NT2/D1 (cell line): Measurements from ENCODE around the gene MUC5AC.

Source experiments
- DNase-seq: peaks from one replicate; pipeline ENCODE4 v3.0.0-alpha.2; 2011; ENCODE audit warnings: low read depth, low spot score
- H3K27me3 ChIP-seq: 2 replicates; pipeline ENCODE4 v1.6.0; 2011; ENCODE audit warnings: mild to moderate bottlenecking; ENCODE audit not compliant: insufficient read length, insufficient read depth
- H3K36me3 ChIP-seq: 2 replicates; pipeline ENCODE4 v1.6.1; 2011; ENCODE audit warnings: mild to moderate bottlenecking, low read length, mixed read lengths; ENCODE audit not compliant: insufficient read depth, insufficient read length
- H3K4me1 ChIP-seq: 2 replicates; pipeline ENCODE4 v1.5.1; 2011; ENCODE audit not compliant: insufficient read depth, insufficient read length
- H3K4me3 ChIP-seq: 2 replicates; pipeline ENCODE4 v1.5.1; 2011; ENCODE audit warnings: low read depth; ENCODE audit not compliant: insufficient read length
- H3K9ac ChIP-seq: 2 replicates; pipeline ENCODE4 v1.6.0; 2011; ENCODE audit warnings: low read depth; ENCODE audit not compliant: insufficient read length
- H3K9me3 ChIP-seq: 2 replicates; pipeline ENCODE4 v1.5.1; 2011; ENCODE audit warnings: mild to moderate bottlenecking, low read length; ENCODE audit not compliant: insufficient read depth
- SUZ12 ChIP-seq: IDR thresholded peaks from 2 replicates; pipeline ENCODE4 v1.6.1; 2011; ENCODE audit not compliant: insufficient read length, insufficient read depth; ENCODE audit errors: extremely low read depth
- YY1 ChIP-seq: IDR thresholded peaks from 2 replicates; pipeline ENCODE4 v1.6.1; 2011; ENCODE audit not compliant: insufficient read length, insufficient read depth
- ZNF274 ChIP-seq: IDR thresholded peaks from 2 replicates; pipeline ENCODE4 v1.6.1; 2011; ENCODE audit warnings: mild to moderate bottlenecking, low read depth, low read length

MUC5AC gene

DNA sequence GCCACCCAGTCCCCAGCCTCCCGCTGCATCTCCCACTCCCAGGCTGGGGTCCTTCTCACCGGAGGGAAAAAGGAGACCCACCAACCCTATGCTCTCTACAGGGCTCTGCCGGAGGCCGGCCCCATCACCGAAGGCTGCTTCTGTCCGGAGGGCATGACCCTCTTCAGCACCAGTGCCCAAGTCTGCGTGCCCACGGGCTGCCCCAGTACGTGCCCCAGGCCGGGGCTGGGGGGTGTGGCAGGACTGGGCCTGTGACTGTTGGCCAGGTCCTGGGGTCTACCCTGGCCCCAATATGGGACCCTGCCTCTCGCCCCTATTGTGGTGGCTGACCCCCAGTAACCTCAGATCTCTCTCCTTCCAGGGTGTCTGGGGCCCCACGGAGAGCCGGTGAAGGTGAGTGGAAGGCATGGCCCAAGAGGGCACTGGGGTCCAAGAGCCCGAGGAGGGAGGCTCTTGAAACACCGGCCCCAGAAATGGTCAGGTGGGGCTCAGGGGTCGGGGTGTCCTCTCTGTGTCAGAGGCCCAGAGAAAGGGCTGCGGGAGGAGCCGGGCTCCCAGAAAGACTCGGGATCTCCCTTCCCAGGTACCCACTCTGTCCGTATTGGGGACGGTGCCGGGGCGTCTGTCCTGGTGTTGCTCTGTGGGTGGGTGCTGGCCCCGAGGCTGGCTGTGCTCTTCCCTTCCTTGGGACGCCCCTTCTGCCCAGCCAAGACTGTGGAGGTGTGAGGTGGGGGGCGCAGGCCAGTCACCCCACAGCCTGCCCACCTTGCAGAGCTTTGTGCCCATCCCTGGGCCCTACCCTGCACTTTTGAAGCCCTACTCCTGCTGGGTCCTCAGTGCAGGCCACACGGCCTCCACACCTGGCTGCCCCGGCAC, 39.0 kb downstream of the MUC5AC start:
- TF ChIP-seq ZNF274 (no peak), SUZ12 (no peak), YY1 (no peak)
- H3K9ac ChIP-seq = no peak overlapping the region
- no peaks in the 10 kb centered on the region for H3K9me3 ChIP-seq
- peaks cover 7% of the 10 kb centered on the region for H3K27me3 ChIP-seq
- peaks cover 2% of the 10 kb centered on the region for H3K4me1 ChIP-seq
- DNase-seq = no peak
- no peak overlapping the region for H3K4me3 ChIP-seq
- H3K36me3 ChIP-seq = no peaks in the 10 kb centered on the region

DNA sequence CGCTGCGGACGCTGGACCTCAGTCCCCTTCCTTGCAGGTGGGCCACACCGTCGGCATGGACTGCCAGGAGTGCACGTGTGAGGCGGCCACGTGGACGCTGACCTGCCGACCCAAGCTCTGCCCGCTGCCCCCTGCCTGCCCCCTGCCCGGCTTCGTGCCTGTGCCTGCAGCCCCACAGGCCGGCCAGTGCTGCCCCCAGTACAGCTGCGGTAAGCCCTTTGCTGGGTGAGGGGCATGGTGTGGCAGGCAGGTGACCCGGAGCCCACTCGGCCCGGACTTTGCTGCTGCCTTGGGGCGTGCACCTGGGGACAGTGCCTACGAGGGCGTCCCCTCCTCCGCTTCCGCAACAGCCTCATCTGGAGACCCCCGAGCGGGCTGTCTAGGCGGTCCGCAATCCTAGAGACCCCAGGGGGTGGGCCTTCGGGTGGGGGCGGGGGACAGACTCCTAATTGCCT, 39.7 kb downstream of the MUC5AC start:
- no peak for DNase-seq
- H3K36me3 ChIP-seq = no peaks in the 10 kb centered on the region
- TF ChIP-seq YY1 (no peak), ZNF274 (no peak), SUZ12 (no peak)
- no peak overlapping the region for H3K4me3 ChIP-seq
- no peaks in the 10 kb centered on the region for H3K9me3 ChIP-seq
- H3K9ac ChIP-seq = no peak overlapping the region
- peaks cover 3% of the 10 kb centered on the region for H3K27me3 ChIP-seq
- H3K4me1 ChIP-seq = peaks cover 2% of the 10 kb centered on the region

DNA sequence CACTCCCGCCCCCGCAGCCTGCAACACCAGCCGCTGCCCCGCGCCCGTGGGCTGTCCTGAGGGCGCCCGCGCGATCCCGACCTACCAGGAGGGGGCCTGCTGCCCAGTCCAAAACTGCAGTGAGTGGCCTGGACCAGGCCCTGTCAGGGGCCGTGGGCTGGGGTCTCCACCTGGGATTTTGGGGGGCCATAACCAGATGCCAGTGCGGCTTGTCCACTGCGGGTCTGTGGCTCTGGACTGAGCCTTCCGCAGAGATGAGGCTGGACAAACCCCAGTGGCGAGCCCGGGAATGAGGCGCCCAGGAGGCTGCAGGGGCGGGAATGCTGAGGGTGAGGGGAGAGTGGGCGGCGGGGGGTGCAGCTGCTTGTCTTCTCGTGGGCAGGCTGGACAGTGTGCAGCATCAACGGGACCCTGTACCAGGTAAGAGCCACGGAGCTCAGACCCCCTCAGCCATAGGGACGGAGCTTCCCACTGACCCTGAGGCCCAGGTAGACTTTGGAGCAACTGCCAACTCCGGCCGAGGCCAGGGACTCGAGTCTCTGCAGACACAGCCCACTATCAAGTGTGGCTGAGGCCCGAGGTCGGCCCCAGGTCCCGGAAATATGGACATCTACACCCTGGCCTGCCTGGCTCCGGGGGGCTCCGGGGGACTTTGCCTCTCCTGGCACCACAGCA, 40.3 kb downstream of the MUC5AC start:
- TF ChIP-seq ZNF274 (no peak), SUZ12 (no peak), YY1 (no peak)
- Histone ChIP-seq H3K27me3 (no peaks in the 10 kb centered on the region), H3K9ac (no peak overlapping the region), H3K9me3 (no peaks in the 10 kb centered on the region), H3K4me1 (peaks cover 3% of the 10 kb centered on the region), H3K36me3 (no peaks in the 10 kb centered on the region), H3K4me3 (no peak overlapping the region)
- DNase-seq = no peak

DNA sequence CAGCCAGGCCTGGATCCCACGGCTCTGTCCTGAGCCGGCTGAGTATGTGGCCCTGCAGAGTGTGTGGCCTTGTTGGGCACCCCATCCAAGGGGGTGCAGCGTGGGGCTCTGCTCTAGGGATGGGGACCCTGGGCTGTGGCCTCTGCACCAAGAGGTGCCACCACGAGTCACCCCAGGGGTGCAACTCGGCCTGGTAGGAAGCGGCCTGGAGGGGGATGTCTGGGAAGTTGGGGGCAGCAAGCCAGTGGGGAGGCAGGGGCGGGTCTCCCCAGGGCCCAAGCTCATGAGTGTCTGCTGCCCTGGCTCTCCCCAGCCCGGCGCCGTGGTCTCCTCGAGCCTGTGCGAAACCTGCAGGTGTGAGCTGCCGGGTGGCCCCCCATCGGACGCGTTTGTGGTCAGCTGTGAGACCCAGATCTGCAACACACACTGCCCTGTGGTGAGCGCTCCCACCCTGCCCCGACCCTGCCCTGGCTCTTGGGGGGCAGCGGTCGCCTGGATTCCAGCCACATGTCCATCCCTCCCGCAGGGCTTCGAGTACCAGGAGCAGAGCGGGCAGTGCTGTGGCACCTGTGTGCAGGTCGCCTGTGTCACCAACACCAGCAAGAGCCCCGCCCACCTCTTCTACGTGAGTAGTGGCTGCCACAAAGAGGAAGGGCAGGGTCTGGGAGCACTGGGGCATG, 40.9 kb downstream of the MUC5AC start:
- H3K4me1 ChIP-seq = peaks cover 10% of the 10 kb centered on the region

DNA sequence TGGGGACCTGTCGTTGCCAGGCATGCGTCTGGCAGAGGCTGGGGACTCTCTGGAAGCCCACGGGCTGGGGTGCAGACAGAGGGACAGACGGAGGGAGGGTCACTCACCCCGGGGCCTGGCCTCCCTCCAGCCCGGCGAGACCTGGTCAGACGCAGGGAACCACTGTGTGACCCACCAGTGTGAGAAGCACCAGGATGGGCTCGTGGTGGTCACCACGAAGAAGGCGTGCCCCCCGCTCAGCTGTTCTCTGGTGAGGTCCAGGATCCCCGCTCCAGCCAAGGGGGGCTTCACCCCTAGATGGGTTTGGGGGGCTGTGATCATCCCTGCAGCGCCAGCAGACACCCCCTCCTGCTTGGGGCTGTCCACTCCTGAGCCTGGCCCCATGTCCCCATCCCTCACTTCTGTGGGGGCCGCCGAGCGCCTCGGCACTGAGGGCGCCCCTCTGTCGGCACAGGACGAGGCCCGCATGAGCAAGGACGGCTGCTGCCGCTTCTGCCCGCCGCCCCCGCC, 41.5 kb downstream of the MUC5AC start:
- TF ChIP-seq ZNF274 (no peak), SUZ12 (no peak), YY1 (no peak)
- H3K4me1 ChIP-seq = peaks cover 14% of the 10 kb centered on the region
- H3K27me3 ChIP-seq = no peaks in the 10 kb centered on the region
- no peaks in the 10 kb centered on the region for H3K36me3 ChIP-seq
- DNase-seq = no peak
- no peak overlapping the region for H3K4me3 ChIP-seq
- no peak overlapping the region for H3K9ac ChIP-seq
- H3K9me3 ChIP-seq = no peaks in the 10 kb centered on the region

More for the DNA sequence above, 40.9 kb downstream of the MUC5AC start:
- H3K4me3 ChIP-seq = no peak overlapping the region
- H3K27me3 ChIP-seq = no peaks in the 10 kb centered on the region
- no peak for TF ChIP-seq ZNF274
- no peak for TF ChIP-seq YY1
- no peak for TF ChIP-seq SUZ12
- H3K36me3 ChIP-seq = no peaks in the 10 kb centered on the region
- H3K9ac ChIP-seq = no peak overlapping the region
- H3K9me3 ChIP-seq = no peaks in the 10 kb centered on the region
- no peak for DNase-seq

DNA sequence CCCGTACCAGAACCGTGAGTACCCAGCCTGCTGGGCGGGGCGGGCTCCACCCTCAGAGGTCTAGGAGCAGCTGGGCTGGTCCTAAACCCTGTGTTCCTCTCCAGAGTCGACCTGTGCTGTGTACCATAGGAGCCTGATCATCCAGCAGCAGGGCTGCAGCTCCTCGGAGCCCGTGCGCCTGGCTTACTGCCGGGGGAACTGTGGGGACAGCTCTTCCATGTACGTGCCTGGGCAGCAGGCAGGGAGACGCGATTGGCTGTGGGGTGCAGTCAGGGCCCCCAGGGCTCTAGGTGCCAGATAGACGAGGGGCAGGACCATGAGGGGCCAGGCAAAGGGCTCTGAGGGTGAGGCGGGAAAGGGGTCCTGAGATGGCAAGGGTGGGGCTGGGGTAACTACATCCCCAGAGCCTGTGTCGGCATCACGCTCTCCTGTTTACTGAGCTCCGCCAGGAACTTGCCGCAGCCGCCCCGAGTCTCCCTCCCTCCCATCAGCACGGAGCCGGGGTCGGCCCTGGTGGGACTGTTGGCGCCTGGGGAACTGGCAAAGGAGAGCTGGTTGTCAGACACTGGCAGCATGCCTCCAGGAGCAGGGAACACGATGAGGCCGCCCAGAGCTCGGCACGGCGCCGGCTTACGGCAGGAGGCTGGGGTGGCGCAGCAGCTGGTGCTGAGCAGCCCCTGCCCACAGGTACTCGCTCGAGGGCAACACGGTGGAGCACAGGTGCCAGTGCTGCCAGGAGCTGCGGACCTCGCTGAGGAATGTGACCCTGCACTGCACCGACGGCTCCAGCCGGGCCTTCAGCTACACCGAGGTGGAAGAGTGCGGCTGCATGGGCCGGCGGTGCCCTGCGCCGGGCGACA, 42.2 kb downstream of the MUC5AC start:
- no peak overlapping the region for H3K4me3 ChIP-seq
- H3K9ac ChIP-seq = no peak overlapping the region
- H3K9me3 ChIP-seq = no peaks in the 10 kb centered on the region
- no peak for TF ChIP-seq ZNF274
- TF ChIP-seq YY1 = no peak
- no peak for TF ChIP-seq SUZ12
- H3K4me1 ChIP-seq = peaks cover 14% of the 10 kb centered on the region
- H3K27me3 ChIP-seq = no peaks in the 10 kb centered on the region
- H3K36me3 ChIP-seq = no peaks in the 10 kb centered on the region
- no peak for DNase-seq
